ENCODE measurements around the gene HOXA4. TPM values are rescaled to one million over a fixed set of nuclear protein-coding genes. Genes with fewer than 3 reads are reported as not detected.

HOXA4 gene
- total RNA-seq, 1 experiment from 2014 or later: 1.3 TPM

DNA sequence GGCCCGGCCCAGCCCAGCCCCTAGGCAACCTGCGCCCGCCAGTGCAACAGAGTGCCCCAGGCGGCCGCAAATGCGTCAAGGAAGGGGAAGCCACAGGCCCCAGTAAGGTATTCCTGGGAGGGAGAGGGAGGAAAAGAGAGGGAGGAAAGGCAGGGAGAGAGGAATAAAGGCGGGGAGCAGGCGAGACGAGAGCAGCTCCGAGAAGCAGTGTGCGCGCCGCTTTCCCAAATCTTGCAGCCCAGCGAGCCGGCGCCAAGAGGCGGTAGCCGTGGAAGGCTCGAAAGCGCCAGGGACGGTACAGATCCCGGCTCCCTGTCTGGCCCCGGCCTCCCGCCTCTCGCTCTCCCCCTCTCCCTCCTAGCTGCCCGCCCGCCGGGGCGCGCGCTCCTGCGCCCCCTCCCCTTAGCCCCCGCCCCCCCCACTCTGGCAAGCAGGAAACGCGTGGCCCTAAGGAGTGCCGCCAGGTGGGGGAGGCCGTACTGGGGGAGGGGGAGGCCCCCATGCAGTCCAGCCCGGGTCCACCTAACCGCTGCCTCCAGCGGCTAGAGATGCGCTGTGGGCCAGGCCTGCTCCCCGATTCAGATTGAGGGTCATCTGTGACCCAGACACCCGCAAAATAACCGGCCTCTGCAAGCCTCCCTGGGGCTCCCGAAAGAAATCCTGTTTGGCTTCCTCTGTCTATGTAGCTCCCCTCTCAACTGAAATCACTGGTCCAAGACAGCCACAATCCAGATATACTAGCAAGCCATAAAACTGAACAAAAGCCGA lies 39.3 kb upstream of the HOXA4 start:
- DNase-seq (ENCODE audit: low read depth): peak; percentile 64

DNA sequence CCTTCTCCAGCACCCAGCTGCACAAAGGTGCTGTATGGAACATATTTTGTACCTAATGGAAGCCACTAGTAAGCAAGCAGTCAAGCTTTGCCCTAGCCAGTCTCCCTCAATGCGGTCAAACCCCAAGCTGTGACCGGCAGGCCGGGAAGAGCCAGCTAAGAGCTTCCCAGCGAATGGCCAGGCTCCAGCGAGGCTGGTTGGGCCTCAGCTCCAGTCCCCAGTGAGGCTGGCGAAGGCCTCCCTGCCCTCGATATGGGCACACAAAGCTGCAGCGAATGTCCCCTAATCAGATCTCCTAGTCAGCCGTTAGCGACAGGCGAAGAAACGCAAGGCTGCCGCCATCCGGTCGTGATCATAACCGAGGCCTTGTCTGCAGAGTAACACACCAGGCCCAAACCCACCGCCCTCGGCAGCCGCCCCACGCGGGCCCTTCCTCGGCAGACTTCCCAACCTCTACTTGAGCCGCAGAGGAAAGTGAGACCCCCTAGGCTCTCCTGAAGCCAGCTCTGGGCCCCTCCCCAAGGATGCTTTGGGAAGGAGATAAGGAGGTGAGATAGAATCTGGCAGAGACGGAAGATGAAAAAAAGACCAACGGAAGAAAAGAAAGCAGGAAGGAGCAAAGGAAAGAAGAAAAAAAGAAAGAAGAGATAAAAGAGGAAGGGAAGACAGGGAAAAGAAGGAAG lies 37.8 kb upstream of the HOXA4 start:
- DNase-seq (ENCODE audit: low read depth): peak; percentile 71

DNA sequence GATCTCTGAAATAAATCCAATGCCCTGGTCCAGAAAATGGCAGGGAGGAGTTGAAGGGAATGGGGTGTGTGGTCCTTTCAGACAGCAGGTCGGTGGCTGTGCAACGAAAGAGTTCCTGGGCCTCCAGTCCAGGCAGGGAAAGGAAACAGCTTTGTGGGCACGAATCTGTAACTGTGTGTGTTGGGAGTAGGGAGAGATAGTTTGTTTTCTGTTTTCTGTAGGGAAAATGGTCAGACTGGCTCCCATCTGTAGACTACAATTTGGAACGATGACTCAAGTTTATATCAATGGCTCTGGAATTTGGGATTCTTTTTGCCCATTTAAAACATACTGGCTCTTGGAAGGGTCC lies 37.3 kb upstream of the HOXA4 start:
- DNase-seq (ENCODE audit: low read depth): peak; percentile 49

GRCh38 chr7:27166531-27167505 lies 36.3 kb upstream of the HOXA4 start:
- peak; percentile 82 for DNase-seq (ENCODE audit: low read depth)

DNA sequence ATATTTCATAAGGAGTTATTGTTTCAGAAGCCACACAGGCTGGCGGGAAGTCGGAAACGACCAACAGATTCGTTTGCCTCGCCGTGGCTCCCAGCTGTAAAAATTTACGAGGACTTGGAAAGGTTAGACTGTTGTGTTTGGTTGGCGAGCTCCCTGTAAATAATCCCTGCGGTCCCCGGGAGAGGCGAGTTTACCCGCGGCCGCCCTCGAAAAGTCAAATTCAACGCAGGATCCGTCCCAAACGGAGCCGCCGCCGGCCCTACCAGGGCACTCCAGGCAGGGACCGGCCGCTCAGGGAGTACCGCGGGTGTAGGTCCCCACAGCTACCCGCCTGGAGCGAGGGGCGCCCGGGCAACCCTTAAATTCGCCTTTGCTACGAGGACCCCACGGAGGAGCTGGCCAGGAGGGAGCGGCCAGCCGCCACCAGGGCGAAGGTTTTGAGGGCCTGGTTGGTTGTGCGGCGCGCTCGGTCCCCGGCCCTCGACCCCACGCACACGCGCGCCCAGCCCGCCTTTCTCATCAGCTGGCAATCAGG lies 35.5 kb upstream of the HOXA4 start:
- no peak for DNase-seq (ENCODE audit: low read depth)

GRCh38 chr7:27165089-27165995 lies 34.8 kb upstream of the HOXA4 start, which contains the start of gene HOXA9:
Gene HOXA9 (minus strand): TSS chr7:27165537. CDS start chr7:27165457, 80 bp downstream.
- DNase-seq (ENCODE audit: low read depth): peak; percentile 87

DNA sequence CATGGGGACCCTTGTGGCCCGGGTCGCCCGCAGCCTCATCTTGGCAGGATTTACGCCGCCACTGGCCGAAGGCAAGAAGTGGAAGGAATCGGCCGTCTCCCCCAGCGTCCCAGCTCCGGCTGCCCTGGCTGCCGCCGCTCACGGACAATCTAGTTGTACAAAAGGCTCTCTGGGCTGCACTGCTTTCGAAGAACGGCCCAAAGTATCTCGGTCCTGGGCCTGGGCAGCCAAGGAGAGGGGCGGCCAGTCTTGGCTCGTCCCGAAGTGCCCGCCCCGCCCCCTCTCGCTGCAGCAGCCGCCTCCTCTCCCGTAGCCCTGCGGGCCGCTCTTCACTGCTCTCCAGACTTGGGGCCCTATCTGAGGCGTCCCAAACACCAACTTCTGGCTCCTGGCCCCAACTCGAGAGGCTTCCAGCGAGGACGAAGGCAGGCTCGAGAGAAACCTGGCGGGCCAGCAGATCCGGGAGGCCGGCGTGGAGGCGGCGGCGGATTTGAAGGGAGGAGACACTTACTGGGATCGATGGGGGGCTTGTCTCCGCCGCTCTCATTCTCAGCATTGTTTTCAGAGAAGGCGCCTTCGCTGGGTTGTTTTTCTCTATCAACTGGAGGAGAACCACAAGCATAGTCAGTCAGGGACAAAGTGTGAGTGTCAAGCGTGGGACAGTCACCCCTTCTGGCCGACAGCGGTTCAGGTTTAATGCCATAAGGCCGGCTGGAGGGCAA lies 34.0 kb upstream of the HOXA4 start:
- peak; percentile 56 for DNase-seq (ENCODE audit: low read depth)

DNA sequence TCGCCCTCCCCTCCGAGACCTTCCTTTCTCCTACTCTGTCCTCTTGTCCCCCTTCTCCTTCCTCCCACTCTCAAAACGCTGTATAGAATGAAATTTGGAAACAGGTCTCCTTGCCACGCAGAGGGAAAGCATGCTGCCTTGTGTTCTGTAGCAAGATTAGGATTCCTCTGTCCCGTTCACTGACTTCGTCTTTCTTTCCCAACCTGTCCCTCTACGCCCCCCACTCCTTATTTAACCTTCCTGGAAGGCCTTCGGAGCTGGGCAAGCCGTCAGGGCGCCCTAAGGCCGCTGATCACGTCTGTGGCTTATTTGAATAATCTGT lies 33.4 kb upstream of the HOXA4 start:
- no peak for DNase-seq (ENCODE audit: low read depth)

DNA sequence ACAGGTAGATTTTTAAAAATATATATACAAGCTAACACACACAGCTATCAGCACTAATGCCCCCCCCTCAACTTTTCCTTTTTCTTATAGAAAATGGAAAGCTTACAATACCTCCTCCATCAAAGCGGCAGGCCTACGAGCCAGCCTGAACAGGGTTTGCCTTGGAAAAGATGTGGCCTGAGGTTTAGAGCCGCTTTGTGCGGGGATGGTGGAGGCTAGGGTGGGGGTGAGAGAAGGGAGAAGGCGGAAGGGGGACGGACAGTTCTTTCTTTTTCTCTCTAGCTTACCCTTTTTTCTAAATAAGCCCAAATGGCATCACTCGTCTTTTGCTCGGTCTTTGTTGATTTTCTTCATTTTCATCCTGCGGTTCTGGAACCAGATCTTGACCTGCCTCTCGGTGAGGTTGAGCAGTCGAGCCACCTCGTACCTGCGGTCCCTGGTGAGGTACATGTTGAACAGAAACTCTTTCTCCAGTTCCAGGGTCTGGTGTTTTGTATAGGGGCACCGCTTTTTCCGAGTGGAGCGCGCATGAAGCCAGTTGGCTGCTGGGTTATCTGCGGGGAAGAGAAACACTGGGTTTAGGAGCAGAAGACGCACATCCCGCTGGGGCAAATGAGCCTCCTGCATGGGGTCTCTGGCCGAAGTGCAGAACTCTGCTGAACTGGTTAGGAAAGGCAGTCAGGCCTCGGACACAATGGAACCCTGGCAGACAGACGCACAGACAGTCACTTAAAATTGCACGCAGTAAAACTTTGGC lies 32.9 kb upstream of the HOXA4 start:
- peak; percentile 23 for DNase-seq (ENCODE audit: low read depth)

- DNase-seq (ENCODE audit: low read depth): no peak
Observed at GRCh38 chr7:27162561-27163287, 32.2 kb upstream of the HOXA4 start.

- no peak for DNase-seq (ENCODE audit: low read depth)
Observed at GRCh38 chr7:27161721-27162560, 31.4 kb upstream of the HOXA4 start.

DNA sequence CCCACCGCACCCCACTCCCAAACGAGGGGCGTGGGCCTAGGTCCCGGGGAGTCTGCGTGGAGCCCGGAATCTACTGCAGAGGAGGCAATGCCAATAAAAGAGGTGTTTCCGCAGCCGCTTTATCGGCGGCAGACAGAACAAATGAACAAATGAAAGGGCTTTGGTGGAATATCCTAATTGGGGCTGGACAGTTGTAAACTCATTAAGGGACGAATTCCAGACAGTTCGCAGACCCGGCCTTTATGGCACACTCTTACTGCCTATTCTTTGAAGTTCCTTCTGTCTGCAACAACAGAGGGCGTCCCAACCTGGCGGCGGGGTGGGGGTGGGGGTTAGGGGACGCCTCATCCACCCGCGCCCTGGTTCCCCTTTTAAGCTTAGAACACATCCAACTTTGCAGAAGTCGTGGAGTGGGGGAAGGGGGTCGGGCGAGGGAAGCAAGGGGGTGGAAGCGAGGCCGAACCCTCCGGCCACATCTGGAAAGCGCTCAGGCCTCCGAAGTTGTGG lies 30.7 kb upstream of the HOXA4 start:
- DNase-seq (ENCODE audit: low read depth): peak; percentile 11

GRCh38 chr7:27160546-27161213 lies 30.1 kb upstream of the HOXA4 start:
- peak; percentile 77 for DNase-seq (ENCODE audit: low read depth)

GRCh38 chr7:27160145-27160545 lies 29.6 kb upstream of the HOXA4 start:
- DNase-seq (ENCODE audit: low read depth): no peak

- DNase-seq (ENCODE audit: low read depth): no peak
Observed at GRCh38 chr7:27159266-27160144, 28.9 kb upstream of the HOXA4 start.

Data from HT1080 (cell line).